HG03469 (cell line): ENCODE results near the gene SHISA6.

ENCODE experiments used
- ATAC-seq: cut with Tn5 transposase; IDR thresholded peaks from one replicate; pipeline ENCODE4 v1.9.1; 2021; ENCODE audit warnings: mild to moderate bottlenecking, moderate library complexity, moderate number of reproducible peaks; ENCODE audit not compliant: unreplicated experiment

Gene SHISA6

DNA sequence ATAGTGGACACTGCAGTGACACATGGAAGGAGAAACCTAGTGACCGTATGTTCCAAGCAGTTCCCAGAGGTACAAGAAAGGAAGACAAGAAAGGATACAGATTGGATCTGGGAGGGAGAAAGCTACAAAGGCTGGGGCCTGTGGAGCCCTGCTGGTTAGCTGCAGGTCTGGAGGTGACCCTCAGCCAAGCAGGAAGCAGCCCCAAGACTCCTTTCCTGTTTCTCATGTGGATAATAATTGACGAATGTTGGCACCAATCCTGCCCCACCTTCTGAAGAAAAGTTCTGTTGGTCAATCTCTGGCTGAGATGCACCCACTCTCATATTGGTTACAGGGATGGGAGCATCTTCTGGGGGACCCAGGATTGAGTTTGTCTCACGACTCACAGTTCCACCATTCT, 99.8 kb downstream of the SHISA6 start:
- no peak for ATAC-seq

DNA sequence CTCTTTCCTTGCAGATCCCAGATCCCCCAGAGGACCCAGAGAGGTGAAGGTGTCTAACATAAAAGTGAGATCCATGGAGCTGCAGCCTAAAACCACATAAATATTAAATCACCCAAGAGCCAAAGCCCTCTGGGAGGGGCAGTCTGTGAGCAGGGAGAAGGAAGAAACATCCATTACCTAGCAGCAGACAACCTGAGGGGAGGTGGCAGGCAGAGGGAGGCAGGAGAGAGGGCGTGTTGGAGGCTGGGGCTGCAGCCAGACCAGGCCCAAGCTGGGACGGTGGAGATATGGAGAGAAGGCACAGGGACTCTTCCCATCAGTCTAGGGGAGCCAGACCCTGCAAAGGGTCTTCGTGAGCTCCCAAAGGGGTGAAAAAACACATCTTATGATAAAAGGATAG, 101.1 kb downstream of the SHISA6 start:
- ATAC-seq: no peak

DNA sequence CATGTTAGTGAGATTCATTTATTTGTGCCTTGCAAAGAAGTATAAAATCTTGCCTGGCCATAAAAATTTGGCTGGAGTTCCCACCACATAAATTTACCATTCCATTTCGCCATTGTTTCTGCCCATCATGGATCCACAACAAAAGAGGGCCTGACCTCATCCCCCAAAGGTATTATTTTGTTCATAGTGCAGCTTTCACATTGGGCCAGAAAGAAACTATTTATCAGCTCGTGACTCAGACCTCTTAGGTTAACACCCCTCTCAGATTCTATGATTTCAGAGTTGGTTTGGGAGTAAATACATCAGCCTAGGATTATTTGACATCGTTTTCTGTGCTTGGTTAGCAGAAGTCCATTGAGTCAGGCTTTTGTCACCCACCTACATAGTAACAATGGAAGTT, 108.1 kb downstream of the SHISA6 start:
- ATAC-seq: no peak

DNA sequence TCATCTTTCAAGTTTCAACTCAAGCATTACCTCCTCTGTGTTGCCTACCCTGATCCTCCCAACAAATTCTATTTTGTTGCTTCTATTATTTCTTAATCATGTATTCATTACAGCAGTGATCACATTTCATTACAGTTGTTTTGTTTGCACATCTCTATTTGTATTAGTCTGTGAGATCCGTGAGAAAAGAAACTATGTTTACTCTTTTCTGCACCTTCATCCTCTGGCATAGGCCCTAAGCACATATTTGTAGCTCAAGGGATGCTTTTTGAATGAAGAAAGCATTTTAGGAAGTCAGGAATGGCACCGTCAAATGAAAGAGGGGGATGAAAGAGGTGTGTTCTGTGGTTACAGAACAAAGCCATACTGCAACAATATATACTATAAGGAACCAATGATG, 110.5 kb downstream of the SHISA6 start:
- ATAC-seq: no peak

DNA sequence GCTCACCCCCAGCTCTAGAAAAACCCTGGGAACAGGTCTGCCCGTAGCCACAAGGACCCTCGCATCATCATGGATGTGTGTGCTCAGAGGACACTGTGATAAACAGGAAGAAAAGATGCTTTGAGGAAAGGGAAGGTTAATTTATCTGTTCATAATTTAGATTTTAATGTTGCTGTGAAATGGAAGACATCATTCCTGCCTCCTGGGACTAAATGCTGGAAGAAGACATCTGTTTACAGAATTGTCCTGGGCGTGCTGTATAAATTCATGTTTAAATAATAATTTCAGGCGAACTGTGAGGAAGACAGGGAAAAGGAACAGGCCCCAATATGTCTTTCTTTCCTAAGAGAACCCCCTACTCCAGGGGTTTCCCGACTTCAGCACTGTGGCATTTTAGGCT, 112.6 kb downstream of the SHISA6 start:
- no peak for ATAC-seq

DNA sequence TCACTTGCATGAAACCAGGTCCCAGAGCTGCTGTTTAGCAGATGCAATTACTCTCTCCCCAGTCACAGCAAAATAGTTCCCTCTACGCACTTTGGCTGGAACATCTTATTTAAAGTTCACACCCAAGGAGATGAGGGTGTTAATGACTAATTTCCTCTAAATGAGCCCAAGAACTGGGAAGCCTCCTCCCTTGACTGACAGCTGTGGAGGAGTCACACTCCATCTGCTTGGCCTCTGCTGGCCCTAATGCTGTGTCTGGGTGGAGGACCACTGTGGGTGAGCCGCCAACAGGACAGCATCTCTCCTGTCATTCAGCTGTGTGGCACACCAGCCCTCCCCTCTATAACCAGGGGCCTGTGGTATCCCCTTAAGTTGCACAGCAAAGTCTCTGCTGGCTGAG, 115.4 kb downstream of the SHISA6 start:
- ATAC-seq: no peak

DNA sequence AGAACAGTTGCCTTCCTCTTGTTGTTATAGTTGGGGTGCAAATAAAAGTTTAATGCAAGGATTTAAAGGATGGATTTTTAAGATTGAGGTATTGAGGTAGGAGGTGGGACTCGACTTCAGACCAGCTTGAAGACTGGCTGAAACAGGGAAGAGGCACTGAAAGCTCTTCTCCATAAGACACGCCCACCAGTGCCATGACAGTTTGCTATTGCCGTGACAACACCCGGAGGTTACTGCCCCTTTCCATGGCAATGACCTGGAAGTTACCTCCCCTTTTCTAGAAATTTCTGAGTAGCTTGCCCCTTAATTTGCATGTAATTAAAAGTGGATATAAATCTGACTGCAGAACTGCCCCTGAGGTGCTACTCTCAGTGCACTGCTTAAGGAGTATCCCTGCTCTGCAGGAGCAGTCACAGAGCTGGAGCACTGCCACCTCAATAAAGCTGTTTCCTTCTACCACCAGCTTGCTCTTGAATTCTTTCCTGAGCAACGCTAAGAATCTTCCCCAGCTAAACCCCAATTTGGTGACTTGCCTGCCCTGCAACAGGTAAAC, 122.6 kb downstream of the SHISA6 start:
- ATAC-seq: no peak

DNA sequence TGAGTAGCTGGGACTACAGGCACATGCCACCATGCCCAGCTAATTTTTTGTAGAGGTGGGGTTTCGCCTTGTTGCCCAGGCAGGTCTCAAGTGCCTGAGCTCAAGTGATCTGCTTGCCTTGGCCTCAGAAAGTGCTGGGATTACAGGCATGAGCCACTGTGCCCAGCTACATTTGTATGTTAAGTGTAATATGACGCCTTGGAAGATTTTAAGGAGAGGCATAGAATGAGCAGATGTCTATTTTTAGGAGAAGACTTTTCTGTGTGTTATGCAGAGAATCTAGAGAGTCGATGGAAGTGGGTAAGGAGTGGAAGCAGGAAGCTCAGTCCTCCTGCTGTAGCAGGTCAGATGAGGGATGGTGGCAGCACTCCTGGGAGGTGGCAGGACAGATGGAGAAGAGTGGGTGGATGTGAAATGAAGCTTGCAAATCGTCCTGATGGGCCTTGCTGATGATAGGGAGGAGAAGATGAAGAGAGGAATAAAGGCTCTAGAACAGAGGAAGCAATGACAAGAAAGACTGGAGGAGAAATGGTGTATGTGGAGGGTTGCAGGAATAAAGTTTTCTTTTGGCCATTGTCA, 125.3 kb downstream of the SHISA6 start:
- ATAC-seq: no peak

DNA sequence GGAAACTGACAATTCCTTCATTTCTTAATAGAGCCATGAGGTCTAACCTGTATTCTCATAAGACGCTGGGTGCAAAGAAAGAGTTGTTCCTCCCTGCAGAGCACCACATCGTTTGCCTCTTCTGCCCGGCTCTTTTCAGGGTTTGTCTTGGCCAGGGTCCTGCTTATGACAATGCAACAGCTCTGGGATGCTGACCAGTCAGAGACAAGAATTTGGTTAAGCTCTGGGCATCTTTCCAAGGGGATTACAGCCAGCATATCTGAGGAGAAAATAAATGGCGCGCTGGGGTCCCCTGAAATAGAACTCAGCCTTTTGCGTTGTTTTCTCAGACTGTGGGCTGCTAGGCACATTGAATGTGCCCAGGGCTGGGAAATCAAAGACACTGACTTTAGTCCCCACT, 128.6 kb downstream of the SHISA6 start:
- ATAC-seq: no peak

DNA sequence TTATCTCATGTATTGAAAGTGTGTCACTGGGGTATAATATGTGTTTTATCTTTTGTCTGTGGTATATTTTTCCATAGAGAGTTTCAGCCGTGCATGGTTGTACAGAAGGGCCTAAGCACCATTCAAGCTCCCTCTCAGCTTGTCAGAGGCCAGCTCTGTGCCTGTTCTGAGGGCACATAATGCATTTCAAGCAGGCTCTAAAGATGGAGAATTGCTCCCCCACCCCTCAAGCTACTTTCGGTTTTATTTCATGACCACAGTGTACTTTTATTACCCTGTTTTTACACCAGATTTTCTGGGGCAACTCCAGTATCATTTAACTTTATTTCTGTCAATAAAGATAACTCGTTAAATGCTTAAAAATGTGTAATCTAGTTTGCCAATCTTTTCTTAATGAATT, 131.7 kb downstream of the SHISA6 start:
- no peak for ATAC-seq

DNA sequence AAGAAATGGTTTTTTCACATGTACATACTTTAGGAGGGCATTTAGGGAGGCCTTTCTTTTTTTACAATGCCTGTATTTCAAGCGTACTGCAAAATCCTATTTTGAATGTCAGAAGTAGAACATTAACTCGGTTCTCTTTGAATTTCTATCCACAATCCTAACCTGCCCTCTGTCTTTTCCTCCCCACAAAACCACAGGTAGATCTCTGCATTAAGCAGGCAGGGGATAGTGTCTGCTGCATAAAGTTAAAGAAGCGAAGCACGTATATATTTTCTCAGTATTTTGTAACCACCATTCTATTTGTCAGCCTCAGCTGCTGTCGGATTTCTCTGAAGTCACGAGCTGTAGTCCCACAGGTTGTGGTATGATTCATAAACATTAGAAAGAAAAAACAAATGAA, 137.5 kb downstream of the SHISA6 start:
- no peak for ATAC-seq

DNA sequence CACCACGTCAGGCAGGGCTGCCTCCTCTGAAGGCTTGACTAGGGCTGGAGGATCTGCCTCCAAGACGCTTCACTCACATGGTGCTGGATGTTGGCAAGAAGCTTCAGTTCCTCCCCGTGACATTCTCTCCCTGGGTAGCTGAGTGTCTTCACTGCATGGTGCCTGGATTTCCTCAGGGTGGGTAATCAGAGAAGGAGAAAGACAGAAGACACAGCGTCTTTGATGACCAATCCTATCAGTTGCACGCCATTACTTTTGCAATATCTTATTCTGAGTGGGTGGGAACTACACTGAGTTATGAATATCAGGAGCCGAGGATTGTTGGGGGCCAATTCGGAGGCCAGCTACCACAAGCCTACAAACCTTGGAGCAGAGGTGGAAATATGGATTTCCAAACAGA, 139.7 kb downstream of the SHISA6 start:
- no peak for ATAC-seq

DNA sequence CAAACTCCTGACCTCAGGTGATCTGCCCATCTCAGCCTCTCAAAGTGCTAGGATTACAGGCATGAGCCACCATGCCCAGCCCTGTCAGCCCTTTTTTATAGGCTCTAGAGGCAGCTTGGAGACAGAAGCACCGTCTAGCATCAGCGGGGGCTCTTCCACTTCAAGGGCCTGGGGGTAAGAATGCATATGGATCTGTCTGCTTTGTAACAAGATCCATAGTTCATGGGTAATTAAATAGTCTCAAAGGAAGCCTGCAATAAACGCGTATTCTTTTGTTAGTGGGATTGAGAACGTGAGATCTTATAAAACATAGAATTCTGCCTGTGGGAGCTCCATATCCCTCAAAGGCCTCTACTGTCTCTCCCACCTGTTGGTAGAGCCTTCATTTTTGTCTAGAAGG, 142.1 kb downstream of the SHISA6 start:
- ATAC-seq: no peak

DNA sequence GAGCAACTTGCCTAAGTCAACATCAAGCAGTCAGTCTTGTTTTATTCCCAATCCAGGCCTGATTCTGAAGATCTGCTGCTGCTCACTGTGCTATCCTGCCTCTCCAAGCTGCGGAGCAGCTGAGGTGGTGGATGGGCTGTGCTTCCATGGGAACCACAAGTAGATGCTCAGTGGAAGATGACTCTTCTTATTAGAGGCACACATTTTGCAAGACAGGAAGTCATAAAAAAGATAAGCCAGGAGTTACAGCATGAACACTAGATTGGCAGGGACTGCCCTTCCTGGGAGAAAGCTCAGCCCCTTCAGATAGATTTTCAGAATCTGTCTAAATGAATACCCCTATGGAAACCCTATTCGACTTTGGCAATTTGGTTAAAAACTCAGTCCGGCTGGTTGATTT, 143.1 kb downstream of the SHISA6 start:
- ATAC-seq: no peak

DNA sequence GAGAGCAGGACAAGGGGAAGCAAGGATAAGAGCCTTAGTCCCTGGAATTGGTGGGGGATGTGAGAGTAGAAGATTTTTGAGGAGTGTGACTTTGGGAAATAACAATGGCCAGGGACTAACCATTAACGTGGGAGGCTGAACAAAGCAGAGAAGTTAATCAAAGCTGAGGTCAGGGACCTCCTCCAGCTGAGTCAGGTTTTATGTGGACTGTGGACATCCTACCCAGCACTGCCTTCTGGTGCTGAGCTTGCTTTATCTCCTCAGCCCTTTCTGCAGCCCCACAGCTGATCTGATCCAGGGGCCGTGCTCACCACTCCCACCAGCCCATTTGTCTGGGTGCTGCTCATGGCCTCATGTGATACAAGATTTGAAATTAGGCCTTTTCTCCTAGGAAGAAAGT, 146.6 kb downstream of the SHISA6 start:
- no peak for ATAC-seq

DNA sequence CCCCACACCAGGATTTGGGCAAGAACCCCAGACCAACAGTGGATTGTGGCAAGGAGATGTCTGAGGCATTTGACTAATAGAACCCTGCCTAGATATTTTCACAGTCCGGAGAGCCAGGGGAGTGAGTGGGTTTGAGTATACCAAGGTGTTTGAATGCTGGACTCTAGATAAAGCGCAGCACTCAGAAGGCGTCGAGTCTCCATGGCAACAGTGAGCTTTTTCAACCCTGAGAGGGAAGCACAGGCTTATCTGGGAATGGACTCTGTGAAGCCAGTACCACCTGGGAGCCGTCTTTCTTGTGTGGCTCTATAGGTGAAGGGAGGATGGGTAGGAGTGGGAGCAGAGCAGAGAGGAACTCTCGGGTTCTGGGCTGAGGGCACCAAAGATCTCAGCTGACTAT, 147.0 kb downstream of the SHISA6 start:
- ATAC-seq: no peak

DNA sequence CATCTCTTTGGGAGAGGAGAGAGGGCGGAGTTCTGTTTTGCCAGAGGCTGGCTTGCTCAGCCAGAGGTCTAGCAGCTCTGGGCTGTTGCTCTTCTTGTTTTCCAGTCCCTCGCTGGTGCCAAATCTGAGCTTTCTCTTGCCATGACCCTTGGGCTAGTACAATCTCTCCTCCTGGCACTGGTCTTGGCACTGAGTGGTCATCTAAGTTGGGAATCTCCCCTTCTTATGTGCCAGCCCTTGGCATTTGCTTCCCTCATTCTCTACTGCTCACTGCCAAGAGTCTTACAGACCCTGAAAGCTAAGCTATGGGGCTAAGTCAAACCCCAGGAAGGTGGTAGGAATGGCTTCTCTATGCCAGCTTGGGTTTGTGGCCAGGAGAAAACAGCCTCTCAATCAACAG, 148.6 kb downstream of the SHISA6 start:
- ATAC-seq: no peak

DNA sequence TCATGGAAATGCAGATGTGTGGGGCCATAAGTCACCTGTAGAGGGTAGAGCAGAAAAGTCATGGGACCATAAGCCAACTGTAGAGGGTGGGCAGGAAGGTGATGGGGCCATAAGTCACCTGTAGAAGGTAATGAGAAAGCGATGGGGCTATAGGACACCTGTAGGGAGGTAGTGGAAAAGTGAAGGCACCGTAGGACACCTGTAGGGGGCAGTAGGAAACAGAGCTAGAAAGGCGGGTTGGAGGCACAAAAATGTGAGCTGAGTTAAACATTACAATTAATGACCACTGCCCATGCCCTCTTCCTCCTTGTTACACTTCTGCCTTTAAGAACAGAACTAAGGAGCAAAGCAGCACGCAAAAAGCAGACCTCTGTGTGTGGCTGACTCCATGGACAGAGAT, 150.1 kb downstream of the SHISA6 start:
- ATAC-seq: no peak

DNA sequence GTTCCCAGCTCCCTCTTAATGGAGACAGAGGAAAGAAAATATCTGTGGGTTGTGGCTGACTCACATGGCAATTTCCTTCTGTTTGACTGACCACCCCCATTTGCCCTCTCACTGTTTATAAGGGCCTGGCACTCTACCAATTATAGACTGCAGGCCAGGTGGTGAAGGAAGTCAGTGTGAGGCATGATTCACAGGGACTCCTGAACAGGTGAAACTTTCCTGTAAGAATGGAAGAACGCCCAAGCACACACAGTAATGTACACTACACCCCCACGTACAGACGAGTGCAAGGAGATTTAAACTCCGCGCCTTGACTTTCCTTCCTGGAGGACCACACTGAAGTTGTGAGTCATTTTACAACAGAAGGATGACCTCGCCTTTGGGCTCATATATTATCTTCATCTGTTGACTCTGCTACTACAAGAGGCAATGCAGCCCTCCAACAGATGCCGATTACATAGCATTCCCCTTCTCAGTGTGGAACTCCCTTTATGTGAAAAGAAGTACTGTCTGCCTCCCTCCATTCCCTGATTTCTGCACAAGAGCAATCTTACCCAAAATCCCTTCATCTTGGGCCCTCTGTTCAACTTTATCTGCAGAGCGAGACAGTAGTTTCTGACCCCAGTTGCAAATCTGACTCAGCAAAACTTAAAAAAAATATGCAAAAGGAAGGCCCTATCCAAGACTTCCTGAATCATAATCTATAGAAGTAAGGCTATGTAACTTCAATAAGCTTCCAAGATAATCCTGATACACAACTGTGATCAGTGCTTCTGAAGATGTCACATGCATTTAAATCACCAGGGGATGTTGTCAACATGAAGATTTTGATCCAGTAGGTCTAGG, 163.6 kb downstream of the SHISA6 start:
- no peak for ATAC-seq

DNA sequence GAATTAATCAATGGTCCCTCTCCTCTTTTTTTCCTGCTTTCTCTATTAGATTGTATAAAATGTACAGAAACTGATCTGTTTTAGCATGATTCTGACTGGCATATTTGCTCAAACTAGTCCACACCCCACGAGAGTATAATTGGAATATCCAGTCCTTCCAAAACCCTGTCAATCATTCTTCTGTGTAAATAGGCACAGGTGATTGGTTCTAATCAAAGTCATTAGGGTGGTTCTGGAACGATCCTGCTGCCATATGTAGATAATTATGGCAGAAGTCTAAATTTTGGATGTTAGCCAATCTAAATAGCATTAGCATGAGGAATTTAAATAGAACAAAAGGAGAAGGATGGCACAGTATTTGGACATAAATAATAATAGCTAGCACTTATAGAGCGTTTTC, 165.7 kb downstream of the SHISA6 start:
- no peak for ATAC-seq

DNA sequence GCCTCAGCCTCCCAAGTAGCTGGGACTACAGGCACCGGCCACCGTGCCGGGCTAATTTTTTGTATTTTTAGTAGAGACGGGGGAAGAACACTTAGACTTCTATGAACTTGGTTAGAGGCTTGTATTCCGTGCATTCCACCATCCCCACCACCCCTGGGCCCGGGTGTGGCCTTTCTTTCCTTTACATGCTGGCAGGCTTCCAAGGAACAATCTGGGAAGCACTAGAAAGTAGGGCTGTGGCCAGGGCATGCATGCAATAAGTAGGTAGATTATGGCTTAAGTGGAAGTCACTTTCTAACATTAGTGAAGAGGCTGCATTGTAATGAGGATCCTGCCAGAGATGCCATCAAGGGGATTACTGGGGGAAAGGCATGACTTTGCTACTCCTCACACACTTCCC, 171.6 kb downstream of the SHISA6 start:
- no peak for ATAC-seq

DNA sequence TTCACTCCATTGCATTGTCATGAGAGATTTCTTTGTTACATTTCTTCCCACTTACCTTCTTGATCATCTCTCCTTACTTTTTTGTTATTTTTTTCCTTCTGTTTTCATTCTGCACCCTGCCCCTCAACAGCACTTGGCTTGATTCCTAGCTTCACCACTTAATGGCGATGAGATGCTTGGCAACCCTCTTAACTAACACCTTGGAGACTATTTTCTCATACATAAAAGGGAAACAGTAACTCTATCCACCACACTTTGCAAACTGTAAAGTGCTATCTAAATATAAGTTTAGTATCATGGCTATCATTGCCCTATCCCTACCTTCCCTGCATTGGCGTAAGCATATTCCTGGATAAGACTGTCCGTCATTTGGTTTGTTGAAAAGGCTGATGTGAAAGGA, 177.3 kb downstream of the SHISA6 start:
- no peak for ATAC-seq

DNA sequence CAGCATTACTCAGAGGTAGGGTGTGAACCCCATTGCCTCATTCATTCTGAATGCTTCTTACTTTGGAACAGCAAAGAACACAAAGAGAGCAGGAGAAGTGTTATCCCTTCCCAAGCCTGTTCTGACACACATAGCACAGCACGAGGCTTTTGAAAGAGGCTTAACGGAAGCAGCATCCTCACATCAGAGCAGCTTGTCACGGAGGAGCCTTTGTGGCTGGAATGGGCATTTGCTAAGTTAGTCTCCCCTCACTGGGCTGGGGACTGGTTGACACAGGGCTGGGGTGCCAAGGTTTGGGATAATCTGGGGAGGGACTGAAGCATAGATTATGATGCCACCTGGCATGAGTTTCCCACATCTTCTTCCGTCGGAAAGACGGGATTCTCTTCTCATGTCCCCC, 189.7 kb downstream of the SHISA6 start:
- ATAC-seq: no peak
